Measurements from ENCODE around the gene AKR1B1. TPM values are rescaled to one million over a fixed set of nuclear protein-coding genes. Genes with fewer than 3 reads are reported as not detected.

AKR1B1 gene
- total RNA-seq, 1 donor from 2014 or later, result 230 TPM

DNA sequence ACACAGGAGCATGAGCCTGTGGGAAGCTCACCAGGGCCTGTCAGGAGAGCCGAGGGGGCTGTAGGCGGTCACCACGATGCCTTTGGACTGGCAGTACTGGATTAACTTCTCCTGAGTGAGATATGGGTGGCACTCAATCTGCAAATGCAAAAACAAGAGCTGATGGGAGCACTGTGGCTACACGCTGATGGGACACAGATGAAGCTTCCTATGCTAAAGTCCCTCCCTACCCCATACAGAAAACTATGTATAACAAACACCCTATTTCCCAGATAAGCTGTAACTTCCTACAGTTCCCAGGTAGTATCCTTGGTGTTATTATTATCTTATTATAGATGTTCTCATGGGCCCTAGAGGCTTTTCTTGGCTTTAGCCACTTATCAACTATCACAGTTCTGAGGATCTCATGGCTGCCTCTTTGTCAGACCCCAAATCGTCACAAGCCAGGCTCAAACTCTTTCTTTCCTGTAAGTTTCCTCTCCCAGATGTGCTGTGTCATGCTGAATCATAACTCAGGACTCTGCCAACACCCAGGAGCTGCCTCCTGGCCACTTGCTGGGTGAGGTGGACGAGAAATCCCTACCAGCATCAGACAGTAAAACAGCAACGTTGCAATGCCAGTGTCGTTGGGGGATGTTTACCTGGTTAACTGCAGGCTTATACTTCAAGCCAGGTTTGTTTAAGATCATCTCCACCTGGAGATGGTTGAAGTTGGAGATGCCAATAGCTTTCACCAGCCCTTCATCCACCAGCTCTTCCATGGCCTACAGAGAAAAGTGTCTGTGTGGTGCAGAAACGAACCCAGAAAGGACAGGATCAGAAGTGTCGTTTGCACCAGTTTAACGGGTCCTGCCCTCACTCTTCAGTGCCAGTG, 10.3 kb downstream of the AKR1B1 start:
- no peak for DNase-seq
- intact Hi-C loops (cut with micrococcal nuclease), result no loop called here
- ATAC-seq, result no peak

DNA sequence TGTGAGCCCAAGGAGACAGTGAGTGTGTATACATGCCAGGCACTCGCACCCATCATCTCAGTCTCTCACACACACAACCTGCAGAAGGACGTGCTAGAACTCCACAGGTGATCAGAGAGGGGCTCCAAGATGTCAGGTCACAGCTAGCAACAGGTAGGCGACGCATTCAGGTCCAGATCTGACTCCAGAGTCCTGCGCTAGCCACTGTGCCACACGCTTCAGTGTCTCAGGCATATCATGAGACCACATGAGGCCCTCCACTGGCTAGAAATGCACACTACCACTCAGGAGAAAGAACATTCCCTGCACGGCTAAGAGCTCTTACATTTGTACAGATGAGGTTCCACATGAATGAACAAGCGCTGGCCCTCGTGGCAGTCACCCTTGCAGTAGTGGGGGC, 11.5 kb downstream of the AKR1B1 start:
- no peak for DNase-seq
- ATAC-seq, result no peak
- intact Hi-C loops (cut with micrococcal nuclease), result no loop called here

GRCh38 chr7:134446923-134447322, 12.0 kb downstream of the AKR1B1 start:
- intact Hi-C loops (cut with micrococcal nuclease), result no loop called here
- ATAC-seq, result no peak
- no peak for DNase-seq

DNA sequence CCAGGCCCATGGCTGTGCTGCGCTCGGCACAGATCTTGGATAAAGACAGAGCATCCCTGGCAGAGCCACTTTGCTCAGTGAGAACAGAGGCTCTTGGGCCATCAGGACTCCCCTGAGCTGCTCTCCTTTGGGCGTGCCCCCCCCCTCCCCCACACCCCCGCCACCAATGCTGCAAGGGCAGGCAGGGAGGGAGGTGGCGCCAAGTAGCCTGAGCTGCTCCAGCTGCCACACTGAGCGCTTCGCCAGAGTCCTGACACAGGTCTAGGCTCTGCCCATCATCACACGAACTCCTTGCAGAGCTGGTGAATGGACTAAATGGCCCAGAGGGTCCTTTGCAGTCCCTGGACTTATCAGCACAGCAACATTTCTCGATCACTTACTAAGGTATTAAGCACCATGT, 12.5 kb downstream of the AKR1B1 start:
- DNase-seq, result no peak
- ATAC-seq, result no peak
- intact Hi-C loops (cut with micrococcal nuclease), result no loop called here

GRCh38 chr7:134444961-134445315, 14.0 kb downstream of the AKR1B1 start:
- intact Hi-C loops (cut with micrococcal nuclease), result no loop called here
- ATAC-seq (no peak), DNase-seq (no peak)

GRCh38 chr7:134444198-134444960, 14.5 kb downstream of the AKR1B1 start:
- intact Hi-C loops (cut with micrococcal nuclease), result no loop called here
- ATAC-seq (peak; percentile 89), DNase-seq (peak; percentile 75)

DNA sequence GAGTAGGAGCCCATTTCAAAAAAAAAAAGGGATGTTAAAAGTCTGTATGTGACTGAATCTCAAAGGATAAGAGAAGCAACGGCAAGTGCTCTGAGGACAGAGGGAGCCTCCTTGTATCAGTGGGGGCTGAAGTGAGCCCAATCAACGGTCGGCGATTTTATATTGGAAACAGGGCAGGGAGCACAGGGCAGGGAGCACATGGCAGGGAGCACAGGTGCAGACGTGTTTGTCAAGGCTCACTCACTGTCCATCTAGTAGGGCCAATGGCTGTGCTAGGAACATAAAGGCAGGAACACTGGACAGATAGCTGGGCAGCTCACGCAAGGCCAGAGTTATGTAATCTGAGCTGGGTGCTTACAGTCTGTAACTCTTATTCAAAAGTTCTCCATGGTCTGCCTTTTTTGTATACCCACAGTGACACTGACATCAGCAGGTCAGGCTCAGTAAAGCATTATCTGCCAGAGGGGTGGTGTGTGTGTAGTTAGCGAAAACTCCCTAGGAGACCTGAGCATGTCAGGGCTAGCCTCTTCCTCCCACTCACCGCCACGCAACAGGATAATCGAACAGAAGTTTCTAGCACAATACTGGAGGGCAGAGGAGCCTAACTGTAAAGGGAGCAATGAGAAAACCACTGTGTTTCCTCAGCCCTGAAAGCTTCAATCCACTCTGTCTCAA, 15.4 kb downstream of the AKR1B1 start:
- peak; percentile 42 for ATAC-seq
- no peak for DNase-seq
- intact Hi-C loops (cut with micrococcal nuclease), result no loop called here

DNA sequence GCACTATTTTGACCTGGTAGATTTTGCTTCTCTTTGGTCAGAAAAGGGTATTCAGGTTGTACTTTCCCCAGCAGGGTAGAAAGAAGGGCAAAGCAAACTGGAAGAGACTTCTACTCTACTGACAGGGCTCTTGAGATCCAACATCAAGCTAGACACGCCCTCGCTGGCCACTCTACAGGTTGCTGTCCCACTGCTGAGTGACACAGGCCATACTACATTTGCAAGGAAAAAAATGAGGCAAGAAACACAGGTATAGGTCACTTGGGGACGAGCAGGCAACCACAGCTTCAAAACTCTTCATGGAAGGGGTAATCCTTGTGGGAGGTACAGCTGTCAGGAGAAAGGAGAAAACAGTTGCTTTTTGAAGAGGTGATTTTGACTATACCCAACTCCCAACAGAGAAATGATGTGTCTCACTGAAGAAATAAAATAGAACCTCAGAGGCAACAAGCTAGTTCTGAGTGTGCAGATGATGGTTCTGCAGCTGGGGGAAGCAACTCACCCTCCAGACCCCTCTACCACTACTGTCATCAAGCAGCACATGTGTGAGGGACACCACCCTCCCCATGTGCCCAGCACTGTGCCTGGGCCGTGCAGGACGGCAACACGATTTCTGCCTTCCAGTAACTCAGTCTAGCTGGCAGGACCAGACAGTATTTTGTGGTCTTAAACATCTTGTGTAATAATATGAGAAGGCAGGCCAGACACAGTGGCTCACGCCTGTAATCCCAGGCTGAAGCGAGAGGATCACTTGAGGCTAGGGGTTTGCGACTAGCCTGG, 16.3 kb downstream of the AKR1B1 start:
- no peak for ATAC-seq
- no peak for DNase-seq
- intact Hi-C loops (cut with micrococcal nuclease), result no loop called here

DNA sequence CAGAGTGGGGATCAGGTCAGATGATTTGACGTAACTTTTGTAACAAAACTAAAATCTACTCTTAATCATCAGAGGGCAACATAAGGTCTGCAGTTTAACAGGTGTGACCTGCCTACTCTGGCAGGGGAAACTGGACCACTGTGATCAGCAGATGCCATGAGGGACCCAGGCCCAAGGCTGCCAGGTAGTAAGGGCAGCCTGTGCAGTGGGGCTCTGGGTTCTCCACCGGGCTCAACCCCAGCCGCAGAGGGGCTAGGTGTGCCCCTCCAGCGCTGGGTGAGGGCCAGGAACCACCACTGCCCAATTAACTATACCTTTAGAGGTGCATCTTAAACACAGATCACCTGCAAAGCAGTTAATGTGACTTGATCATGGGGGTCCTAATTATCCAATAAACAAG, 17.6 kb downstream of the AKR1B1 start:
- no peak for DNase-seq
- intact Hi-C loops (cut with micrococcal nuclease), result no loop called here
- no peak for ATAC-seq

DNA sequence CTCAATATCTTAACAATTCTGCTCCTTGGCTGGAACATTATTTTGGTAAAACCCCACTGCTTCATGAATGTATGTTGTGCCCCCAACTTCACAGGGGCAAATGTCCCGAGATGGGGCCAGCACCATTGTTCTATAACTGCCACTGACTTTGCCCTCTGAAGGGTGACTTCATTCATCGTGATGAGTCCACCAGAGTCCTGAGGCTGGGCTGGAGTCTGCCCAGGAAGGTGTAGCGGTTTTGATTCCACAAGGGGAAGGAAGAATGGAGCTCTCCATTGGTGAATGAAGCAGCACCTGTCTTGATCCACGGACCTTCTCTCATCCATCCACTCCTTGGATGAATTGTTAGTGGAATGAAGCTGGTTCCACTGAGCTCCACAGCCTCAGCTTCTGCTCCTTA, 18.4 kb downstream of the AKR1B1 start:
- intact Hi-C loops (cut with micrococcal nuclease), result no loop called here
- ATAC-seq (no peak), DNase-seq (no peak)

- ATAC-seq (peak; percentile 69), DNase-seq (peak; percentile 60)
- intact Hi-C loops (cut with micrococcal nuclease), result no loop called here
Observed at GRCh38 chr7:134440067-134440466, 18.8 kb downstream of the AKR1B1 start.

DNA sequence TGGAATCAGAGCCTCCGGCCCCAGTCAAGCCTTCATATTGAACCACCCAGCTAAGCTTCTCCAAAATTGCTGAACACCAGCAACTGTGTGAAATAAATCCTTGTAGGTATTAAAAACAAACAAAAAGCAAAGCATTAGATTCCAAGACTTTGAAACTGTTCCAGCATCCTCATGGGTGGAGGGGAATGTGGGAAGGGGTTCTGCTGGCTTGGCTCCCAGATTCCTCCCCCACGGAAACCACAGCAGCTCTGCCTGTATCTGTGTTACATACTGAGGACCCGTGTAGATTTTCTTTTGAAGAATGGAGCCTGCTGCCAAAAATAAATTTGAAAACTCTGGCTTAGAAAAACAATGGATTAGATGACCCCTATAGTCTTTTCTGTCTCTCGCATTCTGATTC, 20.0 kb downstream of the AKR1B1 start:
- ATAC-seq, result no peak
- DNase-seq, result no peak
- intact Hi-C loops (cut with micrococcal nuclease), result no loop called here

- intact Hi-C loops (cut with micrococcal nuclease), result no loop called here
Observed at GRCh38 chr7:134435161-134435920, 23.6 kb downstream of the AKR1B1 start.

DNA sequence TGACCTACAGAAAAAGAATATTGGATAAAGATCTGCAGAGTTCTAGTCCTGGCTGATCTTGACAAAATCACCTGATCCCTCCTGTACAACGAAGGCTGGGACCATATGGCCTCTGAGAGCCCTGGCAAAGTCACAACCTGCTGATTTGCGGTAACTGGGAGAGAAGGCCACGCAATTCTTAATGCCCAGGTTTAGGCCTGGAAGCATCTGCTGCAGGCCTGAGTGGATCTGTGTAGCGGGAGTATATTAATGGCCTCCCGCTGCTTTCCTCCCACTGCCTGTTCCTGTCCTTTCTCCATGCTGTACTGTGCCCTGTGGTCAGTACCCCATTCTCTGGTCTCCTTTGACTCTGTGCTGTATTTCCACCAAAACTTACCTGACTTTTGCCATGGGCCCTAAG, 24.2 kb downstream of the AKR1B1 start:
- DNase-seq (no peak), ATAC-seq (no peak)
- intact Hi-C loops (cut with micrococcal nuclease), result loop anchor here (5.0 kb wide), 1 partner anchor 173 kb away; no protein-coding TSS in a partner anchor

More at GRCh38 chr7:134435161-134435920, 23.6 kb downstream of the AKR1B1 start:
- ATAC-seq, result no peak
- DNase-seq, result no peak

GRCh38 chr7:134433430-134433829, 25.5 kb downstream of the AKR1B1 start:
- DNase-seq (no peak), ATAC-seq (no peak)
- intact Hi-C loops (cut with micrococcal nuclease), result loop anchor here (2.0 to 5.0 kb wide), 2 partner anchors 79 to 174 kb away; no protein-coding TSS in a partner anchor

GRCh38 chr7:134432296-134433152, 26.4 kb downstream of the AKR1B1 start:
- intact Hi-C loops (cut with micrococcal nuclease), result loop anchor here (2.0 to 5.0 kb wide), 2 partner anchors 80 to 175 kb away; no protein-coding TSS in a partner anchor
- ATAC-seq, result peak; percentile 98
- DNase-seq, result peak; percentile 90

DNA sequence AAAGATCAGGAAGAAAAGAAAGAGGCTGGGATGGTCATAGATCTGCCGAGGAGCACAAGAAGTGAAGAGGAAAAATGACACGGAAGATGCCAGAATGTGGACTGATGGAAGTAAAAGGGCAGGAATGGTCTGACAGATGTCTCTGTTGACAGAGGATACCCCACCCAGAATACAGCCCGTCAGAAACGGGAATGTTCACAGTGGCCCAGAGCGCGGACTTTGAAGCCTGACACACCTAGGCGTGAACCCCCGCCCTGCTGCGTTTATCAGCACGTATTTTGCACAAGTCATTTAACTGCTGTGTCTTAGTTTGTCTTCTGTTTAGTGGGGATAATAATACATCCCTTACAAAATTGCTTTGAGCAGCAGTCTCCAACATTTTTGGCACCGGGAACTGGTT, 27.1 kb downstream of the AKR1B1 start:
- ATAC-seq (no peak), DNase-seq (no peak)
- intact Hi-C loops (cut with micrococcal nuclease), result loop anchor here (2.0 to 5.0 kb wide), 2 partner anchors 81 to 175 kb away; no protein-coding TSS in a partner anchor

Measured in left ventricle myocardium superior (tissue), 1 donor.